ENCODE measurements around the gene ASRGL1.
"Not testable (repeated sequence)": the region's sequence is repeated elsewhere in the genome, so short reads cannot be mapped to it uniquely, and the experiment has no call there.

DNA sequence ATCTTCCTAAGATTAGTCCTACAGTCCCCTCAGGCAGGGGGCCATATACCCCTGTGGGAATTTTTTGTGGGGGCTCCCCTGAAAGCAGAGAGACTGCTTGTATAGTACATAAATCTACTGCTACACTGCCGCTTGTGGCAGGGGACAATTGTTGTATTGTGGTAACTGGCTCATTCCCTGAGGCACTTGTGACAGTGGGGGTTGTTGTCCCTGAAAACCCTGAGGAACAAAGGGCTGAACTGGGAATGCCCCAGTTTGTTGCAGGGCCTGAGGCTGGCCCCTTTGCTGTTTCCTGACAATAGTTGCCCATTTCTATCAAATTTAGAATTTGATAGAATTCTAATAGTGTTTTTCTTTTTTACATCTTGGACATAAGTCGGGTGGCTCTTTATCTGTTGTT is 42.3 kb downstream of the ASRGL1 start:
- TF ChIP-seq, protein P1, sequence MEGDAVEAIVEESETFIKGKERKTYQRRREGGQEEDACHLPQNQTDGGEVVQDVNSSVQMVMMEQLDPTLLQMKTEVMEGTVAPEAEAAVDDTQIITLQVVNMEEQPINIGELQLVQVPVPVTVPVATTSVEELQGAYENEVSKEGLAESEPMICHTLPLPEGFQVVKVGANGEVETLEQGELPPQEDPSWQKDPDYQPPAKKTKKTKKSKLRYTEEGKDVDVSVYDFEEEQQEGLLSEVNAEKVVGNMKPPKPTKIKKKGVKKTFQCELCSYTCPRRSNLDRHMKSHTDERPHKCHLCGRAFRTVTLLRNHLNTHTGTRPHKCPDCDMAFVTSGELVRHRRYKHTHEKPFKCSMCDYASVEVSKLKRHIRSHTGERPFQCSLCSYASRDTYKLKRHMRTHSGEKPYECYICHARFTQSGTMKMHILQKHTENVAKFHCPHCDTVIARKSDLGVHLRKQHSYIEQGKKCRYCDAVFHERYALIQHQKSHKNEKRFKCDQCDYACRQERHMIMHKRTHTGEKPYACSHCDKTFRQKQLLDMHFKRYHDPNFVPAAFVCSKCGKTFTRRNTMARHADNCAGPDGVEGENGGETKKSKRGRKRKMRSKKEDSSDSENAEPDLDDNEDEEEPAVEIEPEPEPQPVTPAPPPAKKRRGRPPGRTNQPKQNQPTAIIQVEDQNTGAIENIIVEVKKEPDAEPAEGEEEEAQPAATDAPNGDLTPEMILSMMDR (conservative IDR thresholded peaks at IDR 0.05; ENCODE audit: low read length): not testable (repeated sequence)
- not testable (repeated sequence) for TF ChIP-seq EZH2phosphoT487 (IDR thresholded peaks at IDR 0.05; ENCODE audit: borderline replicate concordance, low read depth, low read length)

Data from OCI-LY7 (cell line).